GM18507 (cell line): ENCODE measurements around the gene SUDS3.

Source experiments
- DNase-seq: peaks from one replicate; pipeline ENCODE4 v3.0.0; 2011; ENCODE audit warnings: low read depth; ENCODE audit not compliant: insufficient read length; ENCODE audit errors: extremely low spot score
- FAIRE-seq: peaks from 2 replicates; lab custom pipeline; 2011; peaks lifted over from hg19 to GRCh38; lab: Jason Lieb, UNC

The SUDS3 gene

GRCh38 chr12:118430516-118430915 lies 54.2 kb downstream of the SUDS3 start:
- DNase-seq (no peak), FAIRE-seq (no peak)

GRCh38 chr12:118432812-118433545 lies 56.6 kb downstream of the SUDS3 start:
- DNase-seq (no peak), FAIRE-seq (no peak)

GRCh38 chr12:118436002-118436730 lies 59.8 kb downstream of the SUDS3 start:
- no peak for FAIRE-seq
- DNase-seq, result no peak

GRCh38 chr12:118436986-118437385 lies 60.6 kb downstream of the SUDS3 start:
- DNase-seq (no peak), FAIRE-seq (no peak)

- no peak for FAIRE-seq
- no peak for DNase-seq
Measured at GRCh38 chr12:118439068-118439467, 62.7 kb downstream of the SUDS3 start.

- DNase-seq (no peak), FAIRE-seq (no peak)
Measured at GRCh38 chr12:118446247-118446646, 69.9 kb downstream of the SUDS3 start.

- FAIRE-seq (no peak), DNase-seq (no peak)
Measured at GRCh38 chr12:118447181-118447580, 70.8 kb downstream of the SUDS3 start.

- FAIRE-seq (no peak), DNase-seq (no peak)
Measured at GRCh38 chr12:118448341-118448740, 72.0 kb downstream of the SUDS3 start.

GRCh38 chr12:118455327-118455726 lies 79.0 kb downstream of the SUDS3 start:
- FAIRE-seq, result no peak
- no peak for DNase-seq

- DNase-seq (no peak), FAIRE-seq (no peak)
Measured at GRCh38 chr12:118456741-118457140, 80.4 kb downstream of the SUDS3 start.

- no peak for FAIRE-seq
Measured at GRCh38 chr12:118459110-118459509, 82.8 kb downstream of the SUDS3 start.

GRCh38 chr12:118463677-118464076 lies 87.3 kb downstream of the SUDS3 start:
- DNase-seq (no peak), FAIRE-seq (no peak)

More at GRCh38 chr12:118459110-118459509, 82.8 kb downstream of the SUDS3 start:
- no peak for DNase-seq

GRCh38 chr12:118465706-118466105 lies 89.4 kb downstream of the SUDS3 start:
- DNase-seq (no peak), FAIRE-seq (no peak)
